Stimulated activated naive CD4-positive, alpha-beta T cell (primary cell): Measurements from ENCODE around the gene ISG20.
"Not testable (repeated sequence)": the region's sequence is repeated elsewhere in the genome, so short reads cannot be mapped to it uniquely, and the experiment has no call there.

Experiments used
- DNase-seq, 6 experiments: peaks; one replicate each; lab custom pipeline; 2025; lab: John Stamatoyannopoulos, UW

The ISG20 gene

GRCh38 chr15:88636050-88636449, 2.8 kb upstream of the ISG20 start:
- DNase-seq: peak; percentile 66 to 84 (median 81)

- no peak for DNase-seq
Observed at GRCh38 chr15:88636654-88637053, 2.2 kb upstream of the ISG20 start.

GRCh38 chr15:88637436-88637835, 1.4 kb upstream of the ISG20 start:
- no peak for DNase-seq

- no peak for DNase-seq
Observed at GRCh38 chr15:88637841-88638625, 783 bp upstream of the ISG20 start.

GRCh38 chr15:88641959-88642452, 3.2 kb downstream of the ISG20 start:
- DNase-seq: no peak

GRCh38 chr15:88642514-88642913, 3.7 kb downstream of the ISG20 start:
- DNase-seq: not testable (repeated sequence)

GRCh38 chr15:88644741-88645140, 5.9 kb downstream of the ISG20 start:
- DNase-seq: no peak

- no peak for DNase-seq
Observed at GRCh38 chr15:88645171-88646087, 6.6 kb downstream of the ISG20 start.

GRCh38 chr15:88646088-88646405, 7.2 kb downstream of the ISG20 start:
- no peak for DNase-seq

- DNase-seq: no peak
Observed at GRCh38 chr15:88646951-88647350, 8.1 kb downstream of the ISG20 start.

GRCh38 chr15:88647351-88648105, 8.7 kb downstream of the ISG20 start:
- DNase-seq: no peak

- DNase-seq: peak in 2 of 6 experiments; percentile 26 to 42
Observed at GRCh38 chr15:88648357-88649214, 9.8 kb downstream of the ISG20 start.

- peak; percentile 21 to 59 (median 44) for DNase-seq
Observed at GRCh38 chr15:88649286-88649733, 10.5 kb downstream of the ISG20 start.

GRCh38 chr15:88649753-88650551, 11.1 kb downstream of the ISG20 start:
- no peak for DNase-seq

GRCh38 chr15:88650556-88650955, 11.7 kb downstream of the ISG20 start:
- DNase-seq: no peak

GRCh38 chr15:88651136-88651732, 12.4 kb downstream of the ISG20 start:
- no peak for DNase-seq

GRCh38 chr15:88651971-88652370, 13.2 kb downstream of the ISG20 start:
- no peak for DNase-seq

- no peak for DNase-seq
Observed at GRCh38 chr15:88652456-88653199, 13.8 kb downstream of the ISG20 start.
